Osteocyte (in vitro differentiated cells): Measurements from ENCODE around the gene USP34. TPM values are rescaled to one million over a fixed set of nuclear protein-coding genes. Genes with fewer than 3 reads are reported as not detected.

Experiments
- DNase-seq: peaks from one replicate; pipeline ENCODE4 v3.0.0; 2021; ENCODE audit warnings: mixed read lengths; ENCODE audit not compliant: unreplicated experiment; ENCODE audit errors: extremely low spot score
- H3K27ac Mint-ChIP-seq: one replicate; pipeline ENCODE4 v1.8.0; 2021; ENCODE audit warnings: mild to moderate bottlenecking, mixed read lengths; ENCODE audit not compliant: unreplicated experiment
- H3K27me3 Mint-ChIP-seq: one replicate; pipeline ENCODE4 v1.8.0; 2021; ENCODE audit warnings: mixed read lengths; ENCODE audit not compliant: unreplicated experiment
- H3K36me3 Mint-ChIP-seq: one replicate; pipeline ENCODE4 v1.8.0; 2021; ENCODE audit warnings: mixed read lengths; ENCODE audit not compliant: unreplicated experiment
- H3K4me1 Mint-ChIP-seq: one replicate; pipeline ENCODE4 v1.8.0; 2021; ENCODE audit warnings: mixed read lengths; ENCODE audit not compliant: unreplicated experiment
- H3K4me3 Mint-ChIP-seq: one replicate; pipeline ENCODE4 v1.8.0; 2021; ENCODE audit warnings: mild to moderate bottlenecking, moderate library complexity, mixed read lengths; ENCODE audit not compliant: unreplicated experiment
- H3K9me3 Mint-ChIP-seq: one replicate; pipeline ENCODE4 v1.8.0; 2021; ENCODE audit warnings: mixed read lengths; ENCODE audit not compliant: unreplicated experiment
- total RNA-seq: library from RNA; stranded (reverse); gene quantifications from 2 replicates; pipeline ENCODE4 v1.2.1, GENCODE V29; 2021
- TF ChIP-seq, protein P1 (sequence below): fragments of 200-600 bp; sonication (generic); IDR thresholded peaks from 2 replicates; pipeline ENCODE4 v1.5.0; 2021; ENCODE audit warnings: antibody characterized with exemption, mild to moderate bottlenecking, moderate library complexity

USP34 gene
- total RNA-seq, 1 donor from 2014 or later = 111 TPM

GRCh38 chr2:61295981-61296380, 174.9 kb downstream of the USP34 start:
- H3K9me3 Mint-ChIP-seq = no peaks in the 10 kb centered on the region
- H3K4me3 Mint-ChIP-seq = no peak overlapping the region
- H3K36me3 Mint-ChIP-seq = peaks cover 46% of the 10 kb centered on the region
- TF ChIP-seq, protein P1, sequence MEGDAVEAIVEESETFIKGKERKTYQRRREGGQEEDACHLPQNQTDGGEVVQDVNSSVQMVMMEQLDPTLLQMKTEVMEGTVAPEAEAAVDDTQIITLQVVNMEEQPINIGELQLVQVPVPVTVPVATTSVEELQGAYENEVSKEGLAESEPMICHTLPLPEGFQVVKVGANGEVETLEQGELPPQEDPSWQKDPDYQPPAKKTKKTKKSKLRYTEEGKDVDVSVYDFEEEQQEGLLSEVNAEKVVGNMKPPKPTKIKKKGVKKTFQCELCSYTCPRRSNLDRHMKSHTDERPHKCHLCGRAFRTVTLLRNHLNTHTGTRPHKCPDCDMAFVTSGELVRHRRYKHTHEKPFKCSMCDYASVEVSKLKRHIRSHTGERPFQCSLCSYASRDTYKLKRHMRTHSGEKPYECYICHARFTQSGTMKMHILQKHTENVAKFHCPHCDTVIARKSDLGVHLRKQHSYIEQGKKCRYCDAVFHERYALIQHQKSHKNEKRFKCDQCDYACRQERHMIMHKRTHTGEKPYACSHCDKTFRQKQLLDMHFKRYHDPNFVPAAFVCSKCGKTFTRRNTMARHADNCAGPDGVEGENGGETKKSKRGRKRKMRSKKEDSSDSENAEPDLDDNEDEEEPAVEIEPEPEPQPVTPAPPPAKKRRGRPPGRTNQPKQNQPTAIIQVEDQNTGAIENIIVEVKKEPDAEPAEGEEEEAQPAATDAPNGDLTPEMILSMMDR = no peak
- no peaks in the 10 kb centered on the region for H3K27me3 Mint-ChIP-seq
- no peak for DNase-seq
- no peak overlapping the region for H3K27ac Mint-ChIP-seq
- peaks cover 8% of the 10 kb centered on the region for H3K4me1 Mint-ChIP-seq

DNA sequence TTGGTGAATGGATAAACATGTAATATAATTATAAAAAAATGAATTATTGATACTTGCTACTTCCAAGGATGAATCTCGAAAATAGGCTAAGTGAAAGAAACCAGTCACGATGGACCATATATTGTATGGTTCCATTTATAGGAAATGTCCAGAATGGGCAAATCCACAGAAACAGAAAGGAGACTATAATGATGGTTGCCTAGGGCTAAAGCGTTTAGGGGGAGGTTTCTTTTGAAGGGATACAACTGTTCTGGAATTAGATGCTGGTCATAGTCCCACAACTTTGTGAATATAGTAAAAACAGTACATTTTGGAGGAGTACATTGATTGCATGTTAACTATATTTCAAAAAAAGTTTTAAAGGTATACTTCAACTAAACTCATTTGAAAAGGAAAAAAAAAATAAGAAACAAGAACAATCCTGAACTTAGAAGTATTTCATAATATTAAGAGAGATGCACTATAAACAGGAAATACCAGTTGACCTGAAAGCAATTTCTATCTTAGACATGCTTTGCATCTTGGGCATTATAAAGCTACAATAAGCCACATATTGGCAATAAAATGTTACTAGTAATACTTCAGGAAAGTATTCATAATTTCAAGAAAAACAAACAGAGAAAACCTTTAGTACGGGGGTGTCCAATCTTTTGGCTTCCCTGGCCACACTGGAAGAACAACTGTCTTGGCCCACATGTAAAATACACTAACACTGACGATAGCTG, 178.9 kb downstream of the USP34 start:
- no peak for DNase-seq
- H3K27me3 Mint-ChIP-seq = no peaks in the 10 kb centered on the region
- no peak overlapping the region for H3K4me3 Mint-ChIP-seq
- H3K9me3 Mint-ChIP-seq = no peaks in the 10 kb centered on the region
- H3K4me1 Mint-ChIP-seq = peaks cover 3% of the 10 kb centered on the region
- no peak overlapping the region for H3K27ac Mint-ChIP-seq
- H3K36me3 Mint-ChIP-seq = peaks cover 49% of the 10 kb centered on the region
- TF ChIP-seq, protein P1 = no peak

- no peak overlapping the region for H3K4me3 Mint-ChIP-seq
- peaks cover 39% of the 10 kb centered on the region for H3K36me3 Mint-ChIP-seq
- DNase-seq = no peak
- peak overlapping the region; percentile 64 for H3K27ac Mint-ChIP-seq
- TF ChIP-seq, protein P1 = no peak
- peaks cover 8% of the 10 kb centered on the region for H3K4me1 Mint-ChIP-seq
- no peaks in the 10 kb centered on the region for H3K27me3 Mint-ChIP-seq
- no peaks in the 10 kb centered on the region for H3K9me3 Mint-ChIP-seq
Measured at GRCh38 chr2:61288070-61288841, 182.6 kb downstream of the USP34 start.

- H3K36me3 Mint-ChIP-seq = peaks cover 40% of the 10 kb centered on the region
- peaks cover 6% of the 10 kb centered on the region for H3K4me1 Mint-ChIP-seq
- no peak for DNase-seq
- no peak overlapping the region for H3K27ac Mint-ChIP-seq
- TF ChIP-seq, protein P1 = no peak
- no peak overlapping the region for H3K4me3 Mint-ChIP-seq
- no peaks in the 10 kb centered on the region for H3K9me3 Mint-ChIP-seq
- no peaks in the 10 kb centered on the region for H3K27me3 Mint-ChIP-seq
Measured at GRCh38 chr2:61287254-61287653, 183.6 kb downstream of the USP34 start.
